GM19397 (cell line): ENCODE data around the gene C5AR2.
"Not testable (repeated sequence)": the region's sequence is repeated elsewhere in the genome, so short reads cannot be mapped to it uniquely, and the experiment has no call there.

Source experiments
- ATAC-seq: cut with Tn5 transposase; IDR thresholded peaks from one replicate; pipeline ENCODE4 v1.9.1; 2021; ENCODE audit warnings: mild to moderate bottlenecking, moderate library complexity; ENCODE audit not compliant: unreplicated experiment

Gene C5AR2

GRCh38 chr19:47331931-47332547 lies at the start of gene C5AR2:
C5AR2 (plus strand) TSS chr19:47332175; CDS start chr19:47340800, 8,625 bp downstream.
- no peak for ATAC-seq

- no peak for ATAC-seq
Observed at GRCh38 chr19:47283405-47284059, 48.4 kb upstream of the C5AR2 start.

- no peak for ATAC-seq
Observed at GRCh38 chr19:47284324-47284899, 47.6 kb upstream of the C5AR2 start.

- ATAC-seq, result no peak
Observed at GRCh38 chr19:47296036-47296435, 35.9 kb upstream of the C5AR2 start.

- not testable (repeated sequence) for ATAC-seq
Observed at GRCh38 chr19:47300867-47301266, 31.1 kb upstream of the C5AR2 start.

- no peak for ATAC-seq
Observed at GRCh38 chr19:47302249-47302648, 29.7 kb upstream of the C5AR2 start.

- ATAC-seq, result no peak
Observed at GRCh38 chr19:47303966-47304365, 28.0 kb upstream of the C5AR2 start.

- ATAC-seq, result no peak
Observed at GRCh38 chr19:47305309-47305751, 26.6 kb upstream of the C5AR2 start.

- ATAC-seq, result no peak
Observed at GRCh38 chr19:47306303-47306702, 25.7 kb upstream of the C5AR2 start.

- no peak for ATAC-seq
Observed at GRCh38 chr19:47309038-47309437, 22.9 kb upstream of the C5AR2 start.

GRCh38 chr19:47309608-47310007 lies 22.4 kb upstream of the C5AR2 start, which contains the start of gene C5AR1:
C5AR1 (plus strand) TSS chr19:47309861; CDS start chr19:47309896, 35 bp downstream.
- ATAC-seq, result no peak

- no peak for ATAC-seq
Observed at GRCh38 chr19:47310323-47310722, 21.7 kb upstream of the C5AR2 start.

GRCh38 chr19:47310819-47311218 lies 21.2 kb upstream of the C5AR2 start:
- ATAC-seq, result no peak

GRCh38 chr19:47312366-47313006 lies 19.5 kb upstream of the C5AR2 start:
- no peak for ATAC-seq

- ATAC-seq, result no peak
Observed at GRCh38 chr19:47313754-47314295, 18.1 kb upstream of the C5AR2 start.

GRCh38 chr19:47315125-47315821 lies 16.7 kb upstream of the C5AR2 start:
- no peak for ATAC-seq

- no peak for ATAC-seq
Observed at GRCh38 chr19:47316513-47316912, 15.5 kb upstream of the C5AR2 start.

- ATAC-seq, result no peak
Observed at GRCh38 chr19:47319923-47320871, 11.8 kb upstream of the C5AR2 start.

GRCh38 chr19:47321630-47322029 lies 10.3 kb upstream of the C5AR2 start:
- no peak for ATAC-seq

- no peak for ATAC-seq
Observed at GRCh38 chr19:47322058-47322457, 9.9 kb upstream of the C5AR2 start.
